Endometrium (tissue), 2 donors: Measurements from ENCODE around the gene FAM89B.
"Not testable (repeated sequence)": the region's sequence is repeated elsewhere in the genome, so short reads cannot be mapped to it uniquely, and the experiment has no call there.

ENCODE experiments used
- FAIRE-seq: peaks from 2 replicates; lab custom pipeline; 2012; peaks lifted over from hg19 to GRCh38; lab: Jason Lieb, UNC
- donor health status: control.
- donor health status: control.

Gene FAM89B

DNA sequence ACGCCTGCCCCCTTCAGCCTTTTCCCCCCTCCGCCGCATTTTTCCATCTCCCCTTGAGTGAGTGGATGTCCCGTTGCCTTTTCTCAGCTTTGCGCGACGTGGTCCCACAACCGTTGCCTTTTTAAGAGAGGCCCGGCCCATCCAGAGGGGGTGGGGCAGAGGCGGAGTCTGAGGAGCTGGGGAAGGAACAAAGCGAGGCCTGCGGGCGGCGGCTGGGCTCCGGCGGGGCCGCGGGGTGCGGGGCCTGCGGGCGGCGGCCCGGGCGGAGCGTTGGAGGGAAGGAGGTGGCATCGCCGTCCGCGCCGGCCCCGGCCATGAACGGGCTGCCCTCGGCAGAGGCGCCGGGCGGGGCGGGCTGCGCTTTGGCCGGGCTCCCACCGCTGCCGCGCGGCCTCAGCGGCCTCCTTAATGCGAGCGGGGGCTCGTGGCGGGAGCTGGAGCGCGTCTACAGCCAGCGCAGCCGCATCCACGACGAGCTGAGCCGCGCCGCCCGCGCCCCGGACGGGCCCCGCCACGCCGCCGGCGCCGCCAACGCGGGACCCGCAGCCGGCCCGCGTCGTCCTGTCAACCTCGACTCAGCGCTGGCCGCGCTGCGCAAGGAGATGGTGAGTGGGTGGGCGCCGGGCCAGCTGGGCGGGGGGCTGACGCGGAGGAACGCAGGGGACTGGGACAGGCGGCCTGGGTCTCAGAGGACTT lies at the start of gene FAM89B:
FAM89B (plus strand) TSS at position 183 of the 696 bp plus-strand sequence; CDS start at position 315, 132 bp downstream.
- no peak for FAIRE-seq

DNA sequence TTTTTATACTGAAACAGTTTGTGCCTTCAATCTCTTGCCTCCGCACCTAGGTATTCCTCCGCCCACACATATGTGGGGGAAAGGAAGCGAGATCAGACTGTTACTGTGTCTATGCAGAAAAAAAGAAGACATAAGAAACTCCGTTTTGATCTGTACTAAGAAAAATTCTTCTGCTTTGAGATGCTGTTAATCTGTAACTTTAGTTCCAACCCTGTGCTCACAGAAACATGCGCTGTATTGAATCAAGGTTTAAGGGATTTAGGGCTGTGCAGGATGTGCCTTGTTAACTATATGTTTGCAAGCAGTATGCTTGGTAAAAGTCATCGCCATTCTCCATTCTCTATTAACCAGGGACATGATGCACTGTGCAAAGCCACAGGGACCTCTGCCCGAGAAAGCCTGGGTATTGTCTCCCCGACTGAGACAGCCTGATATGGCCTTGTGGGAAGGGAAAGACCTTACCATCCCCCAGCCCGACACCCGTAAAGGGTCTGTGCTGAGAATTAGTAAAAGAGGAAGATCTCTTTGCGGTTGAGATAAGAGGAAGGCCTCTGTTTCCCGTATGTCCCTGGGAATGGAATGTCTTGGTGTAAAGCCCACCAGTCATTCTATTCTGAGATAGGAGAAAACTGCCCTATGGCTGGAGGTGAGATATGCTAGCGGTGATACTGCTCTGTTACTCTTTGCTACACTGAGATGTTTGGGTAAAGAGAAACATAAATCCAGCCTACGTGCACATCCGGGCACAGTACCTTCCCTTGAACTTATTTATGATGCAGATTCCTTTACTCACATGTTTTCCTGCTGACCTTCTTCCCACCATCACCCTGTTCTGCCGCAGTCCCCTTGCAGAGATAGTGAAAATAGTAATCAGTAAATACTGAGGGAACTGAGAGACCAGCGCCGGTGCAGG lies 49.4 kb upstream of the FAM89B start:
- FAIRE-seq: not testable (repeated sequence)

DNA sequence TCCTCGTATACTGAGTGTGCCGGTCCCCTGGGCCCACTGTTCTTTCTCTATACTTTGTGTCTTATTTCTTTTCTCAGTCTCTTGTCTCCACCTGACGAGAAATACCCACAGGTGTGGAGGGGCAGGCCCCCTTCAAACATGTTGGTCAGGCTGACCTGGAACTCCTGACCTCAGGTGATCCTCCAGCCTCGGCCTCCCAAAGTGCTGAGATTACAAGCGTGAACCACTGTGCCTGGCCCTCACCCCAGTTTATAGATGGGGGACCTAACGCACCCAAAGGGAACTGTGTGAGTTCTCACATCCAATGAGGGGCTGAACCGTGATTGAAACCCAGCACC lies 48.7 kb upstream of the FAM89B start:
- not testable (repeated sequence) for FAIRE-seq

GRCh38 chr11:65524014-65524740 lies 48.2 kb upstream of the FAM89B start:
- no peak for FAIRE-seq

GRCh38 chr11:65524741-65525545 lies 47.4 kb upstream of the FAM89B start, which contains the start of gene SCYL1:
Gene SCYL1 (plus strand): TSS chr11:65525083. CDS start chr11:65525154, 71 bp downstream.
- FAIRE-seq: no peak

GRCh38 chr11:65525546-65526480 lies 46.5 kb upstream of the FAM89B start:
- FAIRE-seq: no peak

GRCh38 chr11:65526744-65527143 lies 45.6 kb upstream of the FAM89B start:
- no peak for FAIRE-seq

- no peak for FAIRE-seq
Measured at GRCh38 chr11:65528819-65529350, 43.5 kb upstream of the FAM89B start.

DNA sequence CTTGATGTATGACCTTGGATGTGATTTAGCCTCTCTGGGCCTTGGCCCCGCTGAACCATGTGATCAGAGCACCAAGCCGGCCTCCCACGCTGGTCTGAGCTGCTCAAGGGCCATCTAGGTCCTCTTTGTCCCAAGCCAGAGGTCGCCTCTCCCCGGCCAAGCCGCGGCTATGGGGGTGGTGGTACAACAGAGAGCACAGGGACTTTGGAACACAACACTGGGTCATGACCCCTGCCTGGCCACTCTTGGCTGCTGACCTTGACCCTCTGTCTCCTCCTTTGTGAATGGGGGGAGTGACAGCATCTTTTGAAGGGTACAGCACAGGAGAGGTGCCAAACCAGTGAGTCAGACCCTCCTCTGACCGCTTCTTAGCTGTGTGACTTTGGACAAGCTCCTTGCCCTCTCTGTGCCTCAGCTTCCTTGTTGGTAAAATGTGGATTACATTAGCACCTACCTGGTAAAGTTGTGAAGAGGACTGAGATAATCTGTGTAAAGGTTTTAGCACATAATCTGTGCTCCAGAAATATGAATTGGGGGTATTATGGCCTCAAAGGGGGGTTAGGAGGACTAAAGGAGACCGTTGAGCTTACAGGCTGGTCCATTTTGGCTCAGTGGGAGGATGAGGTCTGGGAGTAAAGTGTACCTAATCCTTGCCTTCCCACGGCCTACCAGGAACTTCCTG lies 42.7 kb upstream of the FAM89B start:
- no peak for FAIRE-seq

GRCh38 chr11:65530157-65530496 lies 42.2 kb upstream of the FAM89B start:
- FAIRE-seq: no peak

GRCh38 chr11:65532388-65533064 lies 39.8 kb upstream of the FAM89B start:
- FAIRE-seq: no peak

DNA sequence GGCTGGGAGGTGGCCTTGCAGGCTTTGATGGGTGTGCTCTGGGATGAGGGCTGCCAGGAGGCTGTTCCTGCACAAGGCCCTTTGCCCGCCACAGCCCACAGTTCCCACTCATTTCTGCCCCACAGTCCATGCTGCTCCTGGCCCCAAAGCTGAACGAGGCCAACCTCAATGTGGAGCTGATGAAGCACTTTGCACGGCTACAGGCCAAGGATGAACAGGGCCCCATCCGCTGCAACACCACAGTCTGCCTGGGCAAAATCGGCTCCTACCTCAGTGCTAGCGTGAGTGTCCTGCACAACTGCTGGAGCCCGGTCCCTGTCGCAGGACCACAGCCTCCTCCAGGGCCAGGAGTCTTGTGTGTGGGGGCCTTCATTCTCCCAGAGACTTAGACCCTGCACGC lies 37.2 kb upstream of the FAM89B start:
- no peak for FAIRE-seq

DNA sequence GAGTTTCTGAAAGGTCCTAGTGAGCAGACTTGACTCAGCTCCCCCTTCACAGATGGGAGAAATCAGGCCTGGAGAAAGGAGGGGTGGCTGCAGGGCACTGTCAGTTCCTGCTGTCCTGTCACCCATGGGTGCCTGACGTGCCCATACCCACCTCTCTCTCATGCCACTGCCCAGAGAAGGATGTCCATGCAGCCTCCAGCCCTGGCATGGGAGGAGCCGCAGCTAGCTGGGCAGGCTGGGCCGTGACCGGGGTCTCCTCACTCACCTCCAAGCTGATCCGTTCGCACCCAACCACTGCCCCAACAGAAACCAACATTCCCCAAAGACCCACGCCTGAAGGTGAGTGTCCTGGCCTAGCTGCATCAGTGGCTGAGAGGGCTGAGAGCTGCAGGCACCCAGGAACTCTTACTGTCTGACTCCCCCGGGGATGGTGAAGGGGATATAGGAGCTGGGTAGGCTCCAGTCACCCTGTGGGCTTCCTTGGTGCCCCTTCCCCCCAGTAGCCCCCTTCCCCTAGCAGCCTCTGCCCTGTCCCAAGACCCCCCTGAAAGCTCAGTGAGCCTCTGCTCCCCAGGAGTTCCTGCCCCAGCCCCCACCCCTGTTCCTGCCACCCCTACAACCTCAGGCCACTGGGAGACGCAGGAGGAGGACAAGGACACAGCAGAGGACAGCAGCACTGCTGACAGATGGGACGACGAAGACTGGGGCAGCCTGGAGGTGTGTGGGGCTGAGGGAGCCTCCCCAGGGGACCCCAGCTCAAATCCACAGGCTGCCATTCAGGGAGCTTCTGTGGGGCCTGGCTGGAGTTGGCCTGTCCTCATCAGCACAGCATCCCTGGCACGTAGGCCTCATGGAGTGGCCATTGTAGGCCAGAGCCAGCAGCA lies 35.7 kb upstream of the FAM89B start:
- FAIRE-seq: no peak

DNA sequence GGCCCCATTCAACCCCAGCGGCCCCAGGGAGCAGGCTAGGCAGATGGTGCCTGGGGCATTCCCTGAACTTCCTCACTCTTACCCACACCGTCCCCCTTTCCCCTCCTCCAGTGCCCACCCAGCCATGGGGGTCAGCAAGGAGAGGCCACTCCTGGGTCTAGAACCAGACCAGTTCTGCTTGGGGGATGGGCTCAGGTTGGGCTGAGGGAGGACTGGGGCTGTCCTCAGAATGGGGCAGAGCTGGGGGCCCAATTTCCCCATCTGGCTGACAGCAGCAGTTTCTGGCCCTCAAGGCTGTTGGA lies 35.1 kb upstream of the FAM89B start:
- no peak for FAIRE-seq

- FAIRE-seq: no peak
Measured at GRCh38 chr11:65537620-65538231, 34.6 kb upstream of the FAM89B start.

- no peak for FAIRE-seq
Measured at GRCh38 chr11:65538232-65538914, 34.0 kb upstream of the FAM89B start.
